Uterus (tissue), 4 donors: ENCODE measurements around the gene SLC25A48. TPM values are rescaled to one million over a fixed set of nuclear protein-coding genes. Genes with fewer than 3 reads are reported as not detected.

Experiments
- DNase-seq, 2 donors: peaks; one replicate each; pipeline ENCODE4 v3.0.0-alpha.2; 2019 to 2020
- H3K27ac ChIP-seq, 2 donors: fragments of 200-600 bp; sonication (generic); 1 replicate in 1 of 2; 2 replicates in 1 of 2; pipeline ENCODE4 v1.5.1; 2016 to 2018
- H3K27me3 ChIP-seq, 2 donors: fragments of 200-600 bp; sonication (generic); one replicate each; pipeline ENCODE4 v1.5.1; 2018 to 2019; ENCODE audit warnings: control low read depth in 1 of 2
- H3K36me3 ChIP-seq, 2 donors: fragments of 200-600 bp; sonication (generic); one replicate each; pipeline ENCODE4 v1.5.1; 2019; ENCODE audit warnings: control low read depth in 1 of 2
- H3K4me1 ChIP-seq, 2 donors: fragments of 200-600 bp; sonication (generic); one replicate each; pipeline ENCODE4 v1.5.1; 2018 to 2019; ENCODE audit warnings: control low read depth in 1 of 2
- H3K4me3 ChIP-seq, 2 donors: fragments of 200-600 bp; sonication (generic); 1 replicate in 1 of 2; 2 replicates in 1 of 2; pipeline ENCODE4 v1.5.1; 2018 to 2019; ENCODE audit warnings: mild to moderate bottlenecking in 1 of 2
- H3K9me3 ChIP-seq, 2 donors: fragments of 200-600 bp; sonication (generic); one replicate each; pipeline ENCODE4 v1.5.1; 2019; ENCODE audit warnings: control low read depth in 1 of 2
- POLR2A ChIP-seq, 2 donors: fragments of 450-650 bp; IDR thresholded peaks; one replicate each; pipeline ENCODE4 v1.6.1; 2016; ENCODE audit warnings: antibody characterized with exemption in 2 of 2, mild to moderate bottlenecking in 1 of 2, moderate library complexity in 1 of 2
- intact Hi-C: fragments of 100-400 bp; cut with DNase I; formaldehyde crosslinking; loops from one replicate; pipeline ENCODE4 v1.15.1; 2023; ENCODE audit warnings: low total_unique reads
- total RNA-seq, 4 donors: library from RNA; depleted of rRNA in 3 of 4; stranded (reverse); fragments of >200 nt in 3 of 4; gene quantifications; one replicate each; pipeline versions ENCODE4 v1.1.0 to v1.2.4, GENCODE V29; 2014 to 2023
- TF ChIP-seq, protein P1 (sequence below), 4 experiments: fragments of 200-600 bp in 2 of 4; fragments of 450-650 bp in 2 of 4; sonication (generic) in 2 of 4; IDR thresholded peaks; one replicate each; pipeline ENCODE4 v1.5.1; 2016 to 2019; ENCODE audit warnings: antibody characterized with exemption in 4 of 4, mild to moderate bottlenecking in 2 of 4, moderate library complexity in 1 of 4
- donor health status: DM: yes; HTN: yes; CAD: no.

Gene SLC25A48
- total RNA-seq, 4 donors from 2014 or later = 0.14 TPM; not detected in 3

DNA sequence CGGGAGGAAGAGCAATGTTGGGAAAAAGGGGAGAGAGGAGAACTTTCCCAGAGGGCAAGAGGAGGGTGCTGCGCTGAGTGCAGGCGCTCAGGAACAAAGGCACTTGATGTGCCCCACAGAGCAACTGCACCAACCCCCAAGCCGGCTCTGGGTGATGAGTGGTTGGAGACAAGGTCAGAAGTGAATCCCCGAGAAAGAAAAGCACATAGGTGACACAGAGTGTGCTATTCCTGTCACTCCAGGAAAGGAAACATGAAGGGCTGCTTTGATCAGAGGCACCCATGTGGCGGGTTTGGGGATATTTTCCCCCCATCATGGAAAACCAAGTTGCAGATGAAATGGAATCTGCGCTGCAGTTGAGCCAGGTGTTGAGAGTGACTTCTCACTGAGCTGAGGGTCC, 20.7 kb upstream of the SLC25A48 start:
- DNase-seq = no peak
- no peak overlapping the region for H3K4me3 ChIP-seq
- intact Hi-C loops = no loop called here
- TF ChIP-seq POLR2A (IDR thresholded peaks at IDR 0.05) = no peak
- TF ChIP-seq, protein P1, sequence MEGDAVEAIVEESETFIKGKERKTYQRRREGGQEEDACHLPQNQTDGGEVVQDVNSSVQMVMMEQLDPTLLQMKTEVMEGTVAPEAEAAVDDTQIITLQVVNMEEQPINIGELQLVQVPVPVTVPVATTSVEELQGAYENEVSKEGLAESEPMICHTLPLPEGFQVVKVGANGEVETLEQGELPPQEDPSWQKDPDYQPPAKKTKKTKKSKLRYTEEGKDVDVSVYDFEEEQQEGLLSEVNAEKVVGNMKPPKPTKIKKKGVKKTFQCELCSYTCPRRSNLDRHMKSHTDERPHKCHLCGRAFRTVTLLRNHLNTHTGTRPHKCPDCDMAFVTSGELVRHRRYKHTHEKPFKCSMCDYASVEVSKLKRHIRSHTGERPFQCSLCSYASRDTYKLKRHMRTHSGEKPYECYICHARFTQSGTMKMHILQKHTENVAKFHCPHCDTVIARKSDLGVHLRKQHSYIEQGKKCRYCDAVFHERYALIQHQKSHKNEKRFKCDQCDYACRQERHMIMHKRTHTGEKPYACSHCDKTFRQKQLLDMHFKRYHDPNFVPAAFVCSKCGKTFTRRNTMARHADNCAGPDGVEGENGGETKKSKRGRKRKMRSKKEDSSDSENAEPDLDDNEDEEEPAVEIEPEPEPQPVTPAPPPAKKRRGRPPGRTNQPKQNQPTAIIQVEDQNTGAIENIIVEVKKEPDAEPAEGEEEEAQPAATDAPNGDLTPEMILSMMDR (IDR thresholded peaks at IDR 0.05) = no peak
- no peaks in the 10 kb centered on the region for H3K4me1 ChIP-seq
- no peak overlapping the region for H3K27ac ChIP-seq
- no peaks in the 10 kb centered on the region for H3K27me3 ChIP-seq
- H3K9me3 ChIP-seq = no peaks in the 10 kb centered on the region
- no peaks in the 10 kb centered on the region for H3K36me3 ChIP-seq

DNA sequence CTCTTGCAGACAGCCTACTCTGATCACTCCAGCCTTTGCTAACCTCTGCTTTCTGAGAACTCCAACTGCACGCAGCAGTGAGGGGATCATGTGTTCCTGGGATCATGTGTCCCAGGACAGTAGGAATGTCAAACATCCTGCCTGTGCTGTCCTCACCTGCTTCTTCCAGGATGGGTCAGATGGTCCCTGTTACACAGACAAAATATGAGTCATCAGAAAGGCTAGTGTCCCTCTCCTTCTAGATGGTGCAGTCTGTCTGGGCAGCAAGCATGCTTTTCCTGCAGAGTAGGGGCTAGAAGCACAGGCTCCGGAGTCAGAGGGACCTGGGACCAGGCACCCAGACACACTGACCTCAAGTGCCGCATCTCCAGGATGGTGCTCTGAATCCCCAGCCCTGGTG, 20.1 kb upstream of the SLC25A48 start:
- no peaks in the 10 kb centered on the region for H3K27me3 ChIP-seq
- H3K4me3 ChIP-seq = no peak overlapping the region
- H3K27ac ChIP-seq = no peak overlapping the region
- DNase-seq = no peak
- no peaks in the 10 kb centered on the region for H3K9me3 ChIP-seq
- H3K36me3 ChIP-seq = no peaks in the 10 kb centered on the region
- H3K4me1 ChIP-seq = no peaks in the 10 kb centered on the region
- intact Hi-C loops = no loop called here
- TF ChIP-seq POLR2A (IDR thresholded peaks at IDR 0.05) = no peak
- TF ChIP-seq, protein P1 (IDR thresholded peaks at IDR 0.05) = no peak

DNA sequence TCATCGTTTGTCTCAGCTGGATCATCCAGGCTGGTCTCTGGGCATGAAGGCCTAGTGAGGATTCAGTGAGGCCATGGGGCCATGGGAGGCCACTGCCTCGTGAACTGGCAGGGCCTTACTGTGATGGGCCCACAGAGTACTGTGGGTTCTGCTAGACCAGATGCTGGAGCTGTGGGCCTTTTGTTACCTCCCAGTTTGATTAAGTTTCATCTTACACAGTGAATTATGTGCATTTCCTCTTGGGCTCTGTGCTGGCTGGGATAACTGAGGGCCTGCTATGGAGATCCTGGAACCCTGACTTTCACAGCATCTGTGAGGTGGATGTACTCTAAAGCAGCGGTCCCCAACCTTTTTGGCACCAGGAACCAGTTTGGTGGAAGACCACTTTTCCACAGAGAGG, 19.7 kb upstream of the SLC25A48 start:
- Histone ChIP-seq H3K36me3 (no peaks in the 10 kb centered on the region), H3K9me3 (no peaks in the 10 kb centered on the region), H3K27me3 (no peaks in the 10 kb centered on the region), H3K27ac (no peak overlapping the region), H3K4me3 (no peak overlapping the region), H3K4me1 (no peaks in the 10 kb centered on the region)
- no peak for DNase-seq
- intact Hi-C loops = no loop called here
- TF ChIP-seq POLR2A (IDR thresholded peaks at IDR 0.05) = no peak
- TF ChIP-seq, protein P1 (IDR thresholded peaks at IDR 0.05) = no peak

DNA sequence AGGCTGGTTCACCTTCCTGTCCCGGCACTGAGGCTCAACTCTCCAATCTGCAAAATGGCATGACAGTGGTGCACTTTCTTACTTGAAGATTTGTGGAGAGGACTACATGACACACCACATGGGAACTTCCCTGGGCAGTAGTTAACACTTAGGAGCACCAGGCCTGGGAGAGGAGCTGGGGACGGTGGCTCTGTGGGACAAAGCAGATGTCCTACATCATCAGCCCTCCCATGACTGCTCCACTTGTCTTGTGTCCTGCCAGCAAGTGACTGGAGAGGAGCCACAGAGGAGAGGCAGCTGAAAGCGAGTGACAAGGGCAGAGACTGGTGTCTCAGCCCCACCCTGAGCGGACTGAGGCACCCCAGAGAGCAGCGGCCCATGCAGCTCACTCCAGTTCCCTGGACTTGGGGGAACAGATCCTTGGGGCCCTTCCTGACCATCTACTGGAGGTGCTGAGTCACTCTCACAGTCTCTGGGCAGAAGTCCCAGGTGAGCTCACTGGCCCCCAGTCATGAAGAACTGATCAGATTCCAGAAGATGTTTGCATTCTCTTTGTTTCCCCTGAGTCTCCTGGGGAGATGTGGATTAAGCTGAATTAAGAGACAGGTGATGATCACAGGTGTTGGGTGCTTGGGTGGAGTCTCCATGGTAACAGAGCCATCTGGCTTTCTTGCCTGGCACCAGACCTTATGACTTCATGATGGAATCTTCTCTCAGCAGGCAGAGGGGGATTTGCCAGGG, 13.2 kb upstream of the SLC25A48 start:
- intact Hi-C loops = no loop called here
- H3K36me3 ChIP-seq = no peaks in the 10 kb centered on the region
- no peaks in the 10 kb centered on the region for H3K27me3 ChIP-seq
- no peak overlapping the region for H3K4me3 ChIP-seq
- TF ChIP-seq, protein P1 (IDR thresholded peaks at IDR 0.05) = no peak
- no peak for TF ChIP-seq POLR2A (IDR thresholded peaks at IDR 0.05)
- H3K9me3 ChIP-seq = no peaks in the 10 kb centered on the region
- DNase-seq = no peak
- no peaks in the 10 kb centered on the region for H3K4me1 ChIP-seq
- H3K27ac ChIP-seq = no peak overlapping the region

DNA sequence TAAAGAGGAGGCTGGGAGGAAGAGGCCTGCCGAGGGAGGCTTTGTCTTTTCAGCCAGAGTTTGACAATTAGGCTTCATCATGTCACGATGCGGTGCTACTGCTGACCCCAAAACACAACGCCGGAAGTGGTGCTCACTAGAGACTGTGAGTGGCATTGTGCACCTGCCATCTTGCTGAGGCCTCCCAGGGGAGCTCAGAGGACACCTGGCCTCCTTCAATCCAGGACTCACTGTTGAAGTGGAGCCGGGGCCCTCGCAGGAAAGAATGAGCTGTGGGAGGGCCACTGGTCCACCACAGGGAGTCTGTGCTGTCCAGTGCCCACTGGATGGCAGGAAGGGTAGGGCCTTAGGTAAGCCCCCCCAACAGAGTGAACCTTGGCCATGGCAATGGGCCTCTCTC, 12.7 kb upstream of the SLC25A48 start:
- Histone ChIP-seq H3K27ac (no peak overlapping the region), H3K27me3 (no peaks in the 10 kb centered on the region), H3K4me1 (no peaks in the 10 kb centered on the region), H3K36me3 (no peaks in the 10 kb centered on the region), H3K4me3 (no peak overlapping the region), H3K9me3 (no peaks in the 10 kb centered on the region)
- TF ChIP-seq, protein P1 (IDR thresholded peaks at IDR 0.05) = no peak
- TF ChIP-seq POLR2A (IDR thresholded peaks at IDR 0.05) = no peak
- DNase-seq = no peak
- intact Hi-C loops = no loop called here
